LNCaP clone FGC (cell line): Measurements from ENCODE around the gene TESK1.
"Not testable (repeated sequence)": the region's sequence is repeated elsewhere in the genome, so short reads cannot be mapped to it uniquely, and the experiment has no call there.

ENCODE experiments used
- DNase-seq: peaks from one replicate; pipeline ENCODE4 v3.0.0-alpha.2; 2011; ENCODE audit warnings: low read depth
- H3K4me3 ChIP-seq: 2 replicates; pipeline ENCODE4 v1.5.1; 2011; ENCODE audit warnings: mild to moderate bottlenecking, low read depth, low read length, control low read depth
- CTCF ChIP-seq: IDR thresholded peaks from 2 replicates; pipeline ENCODE4 v1.5.1; 2012; ENCODE audit warnings: mild to moderate bottlenecking; ENCODE audit not compliant: control insufficient read depth, insufficient read depth; ENCODE audit errors: extremely low read depth

The TESK1 gene

GRCh38 chr9:35636135-35636876 is 31.2 kb downstream of the TESK1 start:
- DNase-seq, result no peak
- no peak for TF ChIP-seq CTCF
- H3K4me3 ChIP-seq, result no peak overlapping the region

GRCh38 chr9:35636877-35637246 is 31.8 kb downstream of the TESK1 start:
- H3K4me3 ChIP-seq, DNase-seq: not testable (repeated sequence)

- not testable (repeated sequence) for DNase-seq, H3K4me3 ChIP-seq
Observed at GRCh38 chr9:35637427-35637955, 32.4 kb downstream of the TESK1 start.

GRCh38 chr9:35638751-35639150 is 33.7 kb downstream of the TESK1 start:
- not testable (repeated sequence) for DNase-seq, H3K4me3 ChIP-seq

- not testable (repeated sequence) for DNase-seq, H3K4me3 ChIP-seq
Observed at GRCh38 chr9:35639225-35639624, 34.2 kb downstream of the TESK1 start.

- DNase-seq, result no peak
- no peak for TF ChIP-seq CTCF
- no peak overlapping the region for H3K4me3 ChIP-seq
Observed at GRCh38 chr9:35639631-35640030, 34.6 kb downstream of the TESK1 start.

- not testable (repeated sequence) for H3K4me3 ChIP-seq, DNase-seq
Observed at GRCh38 chr9:35640431-35640830, 35.4 kb downstream of the TESK1 start.

- H3K4me3 ChIP-seq, DNase-seq: not testable (repeated sequence)
Observed at GRCh38 chr9:35641478-35641877, 36.4 kb downstream of the TESK1 start.

- no peak for DNase-seq
- no peak for TF ChIP-seq CTCF
- H3K4me3 ChIP-seq, result no peak overlapping the region
Observed at GRCh38 chr9:35643046-35643445, 38.0 kb downstream of the TESK1 start.

- not testable (repeated sequence) for H3K4me3 ChIP-seq, DNase-seq
Observed at GRCh38 chr9:35645736-35646135, 40.7 kb downstream of the TESK1 start.

- TF ChIP-seq CTCF, result no peak
- DNase-seq, result no peak
- peak overlapping the region; percentile 56 for H3K4me3 ChIP-seq
Observed at GRCh38 chr9:35646153-35646532, 41.1 kb downstream of the TESK1 start.
